HepG2 (cell line): ENCODE measurements around the gene IGSF21.

Experiments used
- ZNF354B ChIP-seq: sonication (generic); formaldehyde crosslinking; IDR thresholded peaks from 2 replicates; pipeline ENCODE4 v1.8.0; 2022; ENCODE audit warnings: mild to moderate bottlenecking, missing genetic modification reagents
- ZNF552 ChIP-seq: sonication (generic); formaldehyde crosslinking; IDR thresholded peaks from 2 replicates; pipeline ENCODE4 v1.9.0; 2022; ENCODE audit warnings: missing genetic modification reagents, mild to moderate bottlenecking, borderline replicate concordance
- ZNF598 ChIP-seq: sonication (generic); formaldehyde crosslinking; IDR thresholded peaks from 2 replicates; pipeline ENCODE4 v1.5.1; 2020; ENCODE audit warnings: mild to moderate bottlenecking, missing genetic modification reagents, borderline replicate concordance
- ZNF607 ChIP-seq: sonication (generic); formaldehyde crosslinking; IDR thresholded peaks from 2 replicates; pipeline ENCODE4 v1.5.1; 2020; ENCODE audit warnings: missing genetic modification reagents, mild to moderate bottlenecking, borderline replicate concordance
- ZNF670 ChIP-seq: sonication (generic); formaldehyde crosslinking; IDR thresholded peaks from 2 replicates; pipeline ENCODE4 v1.8.0; 2022; ENCODE audit warnings: mild to moderate bottlenecking, missing genetic modification reagents, borderline replicate concordance
- ZNF672 ChIP-seq: sonication (generic); formaldehyde crosslinking; IDR thresholded peaks from 2 replicates; pipeline ENCODE4 v1.8.1; 2022; ENCODE audit warnings: missing genetic modification reagents
- ZNF7 ChIP-seq: IDR thresholded peaks from 2 replicates; pipeline ENCODE4 v1.6.1; 2016; ENCODE audit warnings: missing biosample characterization, missing genetic modification reagents
- TF ChIP-seq, protein P1 (sequence below): sonication (generic); formaldehyde crosslinking; conservative IDR thresholded peaks from 2 replicates; pipeline ENCODE4 v1.5.0; 2020; ENCODE audit warnings: missing genetic modification reagents
- TF ChIP-seq, protein P2 (sequence below): sonication (generic); formaldehyde crosslinking; IDR thresholded peaks from 2 replicates; pipeline ENCODE4 v1.5.0; 2020; ENCODE audit warnings: mild to moderate bottlenecking, missing genetic modification reagents, moderate library complexity

DNA sequence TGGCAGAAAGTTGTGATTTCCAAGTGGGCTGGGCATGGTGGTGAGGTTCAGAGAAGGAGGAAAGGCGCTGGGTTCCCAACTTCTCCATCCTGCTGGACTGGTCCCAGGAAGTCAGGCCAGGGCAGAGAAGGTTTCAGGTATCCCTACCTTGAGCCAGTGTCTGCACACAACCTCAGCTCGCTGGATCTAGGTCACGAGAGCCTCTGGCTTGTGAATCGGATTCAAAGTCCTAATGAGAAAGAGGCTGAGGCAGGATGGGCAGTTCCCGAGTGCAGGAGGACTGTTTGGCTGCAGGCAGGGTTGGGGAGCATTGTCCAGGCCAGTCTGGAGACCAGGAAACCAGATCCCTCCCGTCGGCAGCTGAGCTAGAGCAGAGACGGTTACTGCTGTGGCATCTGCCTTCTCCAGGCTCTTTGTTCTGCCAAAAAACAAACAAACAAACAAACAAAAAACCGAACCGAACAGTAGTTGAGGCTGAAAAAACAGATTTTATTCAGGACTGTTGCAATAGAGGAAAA is 19.5 kb upstream of the IGSF21 start:
- TF ChIP-seq ZNF598 (CRISPR knock-in tag) (no peak), ZNF7 (CRISPR knock-in tag) (no peak), ZNF672 (CRISPR knock-in tag) (no peak), ZNF354B (no peak), ZNF607 (CRISPR knock-in tag) (no peak), ZNF552 (CRISPR knock-in tag) (no peak), ZNF670 (no peak)
- TF ChIP-seq, protein P1, sequence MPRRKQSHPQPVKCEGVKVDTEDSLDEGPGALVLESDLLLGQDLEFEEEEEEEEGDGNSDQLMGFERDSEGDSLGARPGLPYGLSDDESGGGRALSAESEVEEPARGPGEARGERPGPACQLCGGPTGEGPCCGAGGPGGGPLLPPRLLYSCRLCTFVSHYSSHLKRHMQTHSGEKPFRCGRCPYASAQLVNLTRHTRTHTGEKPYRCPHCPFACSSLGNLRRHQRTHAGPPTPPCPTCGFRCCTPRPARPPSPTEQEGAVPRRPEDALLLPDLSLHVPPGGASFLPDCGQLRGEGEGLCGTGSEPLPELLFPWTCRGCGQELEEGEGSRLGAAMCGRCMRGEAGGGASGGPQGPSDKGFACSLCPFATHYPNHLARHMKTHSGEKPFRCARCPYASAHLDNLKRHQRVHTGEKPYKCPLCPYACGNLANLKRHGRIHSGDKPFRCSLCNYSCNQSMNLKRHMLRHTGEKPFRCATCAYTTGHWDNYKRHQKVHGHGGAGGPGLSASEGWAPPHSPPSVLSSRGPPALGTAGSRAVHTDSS (CRISPR knock-in tag), result no peak
- TF ChIP-seq, protein P2, sequence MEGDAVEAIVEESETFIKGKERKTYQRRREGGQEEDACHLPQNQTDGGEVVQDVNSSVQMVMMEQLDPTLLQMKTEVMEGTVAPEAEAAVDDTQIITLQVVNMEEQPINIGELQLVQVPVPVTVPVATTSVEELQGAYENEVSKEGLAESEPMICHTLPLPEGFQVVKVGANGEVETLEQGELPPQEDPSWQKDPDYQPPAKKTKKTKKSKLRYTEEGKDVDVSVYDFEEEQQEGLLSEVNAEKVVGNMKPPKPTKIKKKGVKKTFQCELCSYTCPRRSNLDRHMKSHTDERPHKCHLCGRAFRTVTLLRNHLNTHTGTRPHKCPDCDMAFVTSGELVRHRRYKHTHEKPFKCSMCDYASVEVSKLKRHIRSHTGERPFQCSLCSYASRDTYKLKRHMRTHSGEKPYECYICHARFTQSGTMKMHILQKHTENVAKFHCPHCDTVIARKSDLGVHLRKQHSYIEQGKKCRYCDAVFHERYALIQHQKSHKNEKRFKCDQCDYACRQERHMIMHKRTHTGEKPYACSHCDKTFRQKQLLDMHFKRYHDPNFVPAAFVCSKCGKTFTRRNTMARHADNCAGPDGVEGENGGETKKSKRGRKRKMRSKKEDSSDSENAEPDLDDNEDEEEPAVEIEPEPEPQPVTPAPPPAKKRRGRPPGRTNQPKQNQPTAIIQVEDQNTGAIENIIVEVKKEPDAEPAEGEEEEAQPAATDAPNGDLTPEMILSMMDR (CRISPR knock-in tag), result no peak
